22Rv1 (cell line): ENCODE results near the gene WNT2.

Experiments
- CTCF ChIP-seq: fragments of 450-650 bp; IDR thresholded peaks from 2 replicates; pipeline ENCODE4 v1.5.1; 2017; ENCODE audit warnings: mild to moderate bottlenecking
- ZFX ChIP-seq: fragments of 450-650 bp; IDR thresholded peaks from 2 replicates; pipeline ENCODE4 v1.6.1; 2017; ENCODE audit warnings: antibody characterized with exemption, borderline replicate concordance

GRCh38 chr7:117350027-117350426, 27.2 kb upstream of the WNT2 start:
- TF ChIP-seq CTCF (no peak), ZFX (no peak)
